ENCODE data around the gene LRP1-AS. TPM values are rescaled to one million over a fixed set of nuclear protein-coding genes. Genes with fewer than 3 reads are reported as not detected.

Gene LRP1-AS
- total RNA-seq, 2 donors from 2014 or later: not detected

- H3K9me3 Mint-ChIP-seq: no peaks in the 10 kb centered on the region
- no peaks in the 10 kb centered on the region for H3K27me3 Mint-ChIP-seq
- peak; percentile 72 for ATAC-seq (replicated peaks)
- H3K4me1 Mint-ChIP-seq: peaks cover 18% of the 10 kb centered on the region
- H3K36me3 Mint-ChIP-seq (ENCODE audit: low read depth): peaks cover 41% of the 10 kb centered on the region
- H3K27ac Mint-ChIP-seq: peak overlapping the region; percentile 98
- H3K4me3 Mint-ChIP-seq: peak overlapping the region; percentile 98
Measured at GRCh38 chr12:57112492-57113294, 34.7 kb downstream of the LRP1-AS start.

GRCh38 chr12:57111031-57111734, 36.2 kb downstream of the LRP1-AS start, which contains the start of gene STAT6:
STAT6 (minus strand) TSS chr12:57111362; CDS start chr12:57108278, 3,084 bp downstream.
- no peaks in the 10 kb centered on the region for H3K27me3 Mint-ChIP-seq
- H3K36me3 Mint-ChIP-seq (ENCODE audit: low read depth): peaks cover 56% of the 10 kb centered on the region
- no peaks in the 10 kb centered on the region for H3K9me3 Mint-ChIP-seq
- peak within 1 kb of the TSS; percentile 98 for H3K4me3 Mint-ChIP-seq
- peak; percentile 79 for ATAC-seq (replicated peaks)
- H3K27ac Mint-ChIP-seq: peak within 1 kb of the TSS; percentile 98
- H3K4me1 Mint-ChIP-seq: peaks cover 31% of the 10 kb centered on the region

- ATAC-seq (replicated peaks): peak; percentile 45
- Mint-ChIP-seq H3K27me3 (no peaks in the 10 kb centered on the region), H3K27ac (peak overlapping the region; percentile 98), H3K9me3 (no peaks in the 10 kb centered on the region), H3K4me3 (peak overlapping the region; percentile 98), H3K4me1 (peaks cover 32% of the 10 kb centered on the region), H3K36me3 (ENCODE audit: low read depth) (peaks cover 64% of the 10 kb centered on the region)
Measured at GRCh38 chr12:57110104-57111030, 37.1 kb downstream of the LRP1-AS start.

GRCh38 chr12:57109207-57110103, 38.0 kb downstream of the LRP1-AS start:
- peak overlapping the region; percentile 98 for H3K4me3 Mint-ChIP-seq
- H3K27me3 Mint-ChIP-seq: no peaks in the 10 kb centered on the region
- H3K27ac Mint-ChIP-seq: peak overlapping the region; percentile 98
- H3K9me3 Mint-ChIP-seq: no peaks in the 10 kb centered on the region
- H3K4me1 Mint-ChIP-seq: peaks cover 32% of the 10 kb centered on the region
- no peak for ATAC-seq (replicated peaks)
- H3K36me3 Mint-ChIP-seq (ENCODE audit: low read depth): peaks cover 73% of the 10 kb centered on the region

GRCh38 chr12:57107456-57108155, 39.8 kb downstream of the LRP1-AS start:
- no peak for ATAC-seq (replicated peaks)
- H3K36me3 Mint-ChIP-seq (ENCODE audit: low read depth): peaks cover 92% of the 10 kb centered on the region
- H3K4me1 Mint-ChIP-seq: peaks cover 28% of the 10 kb centered on the region
- H3K9me3 Mint-ChIP-seq: no peaks in the 10 kb centered on the region
- peak overlapping the region; percentile 98 for H3K4me3 Mint-ChIP-seq
- H3K27me3 Mint-ChIP-seq: no peaks in the 10 kb centered on the region
- peak overlapping the region; percentile 77 for H3K27ac Mint-ChIP-seq

- no peak for ATAC-seq (replicated peaks)
- H3K9me3 Mint-ChIP-seq: no peaks in the 10 kb centered on the region
- peaks cover 99% of the 10 kb centered on the region for H3K36me3 Mint-ChIP-seq (ENCODE audit: low read depth)
- H3K27me3 Mint-ChIP-seq: no peaks in the 10 kb centered on the region
- H3K4me1 Mint-ChIP-seq: peaks cover 25% of the 10 kb centered on the region
- H3K27ac Mint-ChIP-seq: peak overlapping the region; percentile 77
- H3K4me3 Mint-ChIP-seq: no peak overlapping the region
Measured at GRCh38 chr12:57106021-57106708, 41.3 kb downstream of the LRP1-AS start.

GRCh38 chr12:57105011-57105753, 42.2 kb downstream of the LRP1-AS start:
- peaks cover 25% of the 10 kb centered on the region for H3K4me1 Mint-ChIP-seq
- no peak overlapping the region for H3K27ac Mint-ChIP-seq
- no peak overlapping the region for H3K4me3 Mint-ChIP-seq
- H3K27me3 Mint-ChIP-seq: no peaks in the 10 kb centered on the region
- H3K9me3 Mint-ChIP-seq: no peaks in the 10 kb centered on the region
- peaks cover 99% of the 10 kb centered on the region for H3K36me3 Mint-ChIP-seq (ENCODE audit: low read depth)
- no peak for ATAC-seq (replicated peaks)

- Mint-ChIP-seq H3K4me1 (peaks cover 27% of the 10 kb centered on the region), H3K9me3 (no peaks in the 10 kb centered on the region), H3K4me3 (no peak overlapping the region), H3K27me3 (no peaks in the 10 kb centered on the region), H3K27ac (no peak overlapping the region), H3K36me3 (ENCODE audit: low read depth) (peaks cover 99% of the 10 kb centered on the region)
- no peak for ATAC-seq (replicated peaks)
Measured at GRCh38 chr12:57104292-57104910, 43.0 kb downstream of the LRP1-AS start.

- Mint-ChIP-seq H3K27ac (no peak overlapping the region), H3K4me1 (peaks cover 29% of the 10 kb centered on the region), H3K4me3 (no peak overlapping the region), H3K27me3 (no peaks in the 10 kb centered on the region), H3K36me3 (ENCODE audit: low read depth) (peaks cover 100% of the 10 kb centered on the region), H3K9me3 (no peaks in the 10 kb centered on the region)
- no peak for ATAC-seq (replicated peaks)
Measured at GRCh38 chr12:57103856-57104255, 43.6 kb downstream of the LRP1-AS start.

GRCh38 chr12:57101892-57102695, 45.3 kb downstream of the LRP1-AS start:
- no peak for ATAC-seq (replicated peaks)
- H3K9me3 Mint-ChIP-seq: no peaks in the 10 kb centered on the region
- no peak overlapping the region for H3K4me3 Mint-ChIP-seq
- peak overlapping the region; percentile 43 for H3K27ac Mint-ChIP-seq
- H3K4me1 Mint-ChIP-seq: peaks cover 26% of the 10 kb centered on the region
- H3K36me3 Mint-ChIP-seq (ENCODE audit: low read depth): peaks cover 100% of the 10 kb centered on the region
- no peaks in the 10 kb centered on the region for H3K27me3 Mint-ChIP-seq

GRCh38 chr12:57099766-57100165, 47.7 kb downstream of the LRP1-AS start:
- peak overlapping the region; percentile 87 for H3K27ac Mint-ChIP-seq
- no peaks in the 10 kb centered on the region for H3K9me3 Mint-ChIP-seq
- peaks cover 100% of the 10 kb centered on the region for H3K36me3 Mint-ChIP-seq (ENCODE audit: low read depth)
- no peaks in the 10 kb centered on the region for H3K27me3 Mint-ChIP-seq
- H3K4me1 Mint-ChIP-seq: peaks cover 26% of the 10 kb centered on the region
- no peak overlapping the region for H3K4me3 Mint-ChIP-seq
- no peak for ATAC-seq (replicated peaks)

All from activated T-helper 17 cell treated with anti-CD3 and anti-CD28 coated beads, Interleukin-2, amount 50 U/mL, for 72 hours (primary cell).